Upper lobe of left lung (tissue), 4 donors: Measurements from ENCODE around the gene RNASEH2B.

Experiments used
- EP300 ChIP-seq, 4 donors: sonication (generic); formaldehyde crosslinking; IDR thresholded peaks; one replicate each; pipeline ENCODE4 v1.5.1; 2017; ENCODE audit warnings: antibody characterized with exemption in 4 of 4, control low read depth in 2 of 4
- TF ChIP-seq, protein P1 (sequence below), 6 experiments: fragments of 450-650 bp in 4 of 6; fragments of 200-600 bp in 2 of 6; sonication (generic) in 2 of 6; IDR thresholded peaks; one replicate each; pipeline ENCODE4 v1.5.1; 2016 to 2019; ENCODE audit warnings: antibody characterized with exemption in 6 of 6

DNA sequence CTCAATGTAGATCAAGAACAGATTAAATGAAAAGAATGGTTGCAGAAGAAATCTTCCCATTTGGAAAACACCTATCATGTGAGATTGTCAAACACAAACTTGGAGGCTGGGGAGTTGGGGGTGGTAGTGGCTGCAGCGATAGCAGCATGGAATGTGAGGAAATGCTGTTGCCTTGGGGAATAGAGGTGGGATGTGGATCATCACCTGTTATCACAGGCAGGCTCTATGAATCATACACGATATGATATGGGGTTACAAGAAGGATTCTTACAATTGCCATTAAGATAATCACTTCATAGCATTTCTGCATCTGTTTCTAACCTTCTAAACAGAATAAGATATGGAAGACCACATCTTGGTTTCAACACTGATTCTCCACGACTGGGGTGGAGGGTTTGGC is 88.7 kb downstream of the RNASEH2B start:
- TF ChIP-seq, protein P1, sequence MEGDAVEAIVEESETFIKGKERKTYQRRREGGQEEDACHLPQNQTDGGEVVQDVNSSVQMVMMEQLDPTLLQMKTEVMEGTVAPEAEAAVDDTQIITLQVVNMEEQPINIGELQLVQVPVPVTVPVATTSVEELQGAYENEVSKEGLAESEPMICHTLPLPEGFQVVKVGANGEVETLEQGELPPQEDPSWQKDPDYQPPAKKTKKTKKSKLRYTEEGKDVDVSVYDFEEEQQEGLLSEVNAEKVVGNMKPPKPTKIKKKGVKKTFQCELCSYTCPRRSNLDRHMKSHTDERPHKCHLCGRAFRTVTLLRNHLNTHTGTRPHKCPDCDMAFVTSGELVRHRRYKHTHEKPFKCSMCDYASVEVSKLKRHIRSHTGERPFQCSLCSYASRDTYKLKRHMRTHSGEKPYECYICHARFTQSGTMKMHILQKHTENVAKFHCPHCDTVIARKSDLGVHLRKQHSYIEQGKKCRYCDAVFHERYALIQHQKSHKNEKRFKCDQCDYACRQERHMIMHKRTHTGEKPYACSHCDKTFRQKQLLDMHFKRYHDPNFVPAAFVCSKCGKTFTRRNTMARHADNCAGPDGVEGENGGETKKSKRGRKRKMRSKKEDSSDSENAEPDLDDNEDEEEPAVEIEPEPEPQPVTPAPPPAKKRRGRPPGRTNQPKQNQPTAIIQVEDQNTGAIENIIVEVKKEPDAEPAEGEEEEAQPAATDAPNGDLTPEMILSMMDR (IDR thresholded peaks at IDR 0.05) = no peak
- no peak for TF ChIP-seq EP300 (IDR thresholded peaks at IDR 0.05)
